GM21717 (cell line): ENCODE results near the gene TSPAN18.
A peak's percentile ranks its signal among the peaks of the same experiment; 100 is the strongest.

ENCODE experiments used
- ATAC-seq: cut with Tn5 transposase; IDR thresholded peaks from one replicate; pipeline ENCODE4 v1.9.1; 2021; ENCODE audit warnings: mild to moderate bottlenecking, moderate library complexity; ENCODE audit not compliant: unreplicated experiment

Gene TSPAN18

GRCh38 chr11:44934110-44934509 is 207.3 kb downstream of the TSPAN18 start:
- no peak for ATAC-seq

DNA sequence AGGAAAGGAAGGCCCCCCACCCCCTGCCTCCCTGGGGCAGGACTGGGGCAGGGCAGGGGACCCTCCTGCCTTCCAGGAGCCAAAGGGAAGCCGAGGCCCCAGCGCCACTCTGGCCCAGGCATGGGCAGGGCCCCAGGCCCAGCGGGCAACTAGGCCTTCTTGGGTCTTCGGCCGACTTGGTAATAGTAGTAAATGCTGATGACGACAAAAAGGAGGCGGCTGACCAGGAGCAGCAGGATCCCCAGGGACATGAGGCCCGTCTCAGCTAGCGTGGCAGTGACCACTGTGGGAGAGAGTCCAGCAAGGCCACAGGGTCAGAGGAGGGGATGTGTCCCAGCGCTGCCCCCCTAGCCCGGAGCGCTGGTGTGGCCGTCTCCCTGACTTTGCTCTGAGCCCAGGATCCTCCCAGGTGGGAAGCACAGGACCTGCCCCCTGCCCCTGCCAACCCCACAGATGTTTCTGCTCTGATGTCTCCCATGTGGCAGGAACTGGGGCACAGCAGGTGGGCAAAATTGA is 208.0 kb downstream of the TSPAN18 start:
- ATAC-seq = no peak

GRCh38 chr11:44936525-44936924 is 209.8 kb downstream of the TSPAN18 start:
- no peak for ATAC-seq

DNA sequence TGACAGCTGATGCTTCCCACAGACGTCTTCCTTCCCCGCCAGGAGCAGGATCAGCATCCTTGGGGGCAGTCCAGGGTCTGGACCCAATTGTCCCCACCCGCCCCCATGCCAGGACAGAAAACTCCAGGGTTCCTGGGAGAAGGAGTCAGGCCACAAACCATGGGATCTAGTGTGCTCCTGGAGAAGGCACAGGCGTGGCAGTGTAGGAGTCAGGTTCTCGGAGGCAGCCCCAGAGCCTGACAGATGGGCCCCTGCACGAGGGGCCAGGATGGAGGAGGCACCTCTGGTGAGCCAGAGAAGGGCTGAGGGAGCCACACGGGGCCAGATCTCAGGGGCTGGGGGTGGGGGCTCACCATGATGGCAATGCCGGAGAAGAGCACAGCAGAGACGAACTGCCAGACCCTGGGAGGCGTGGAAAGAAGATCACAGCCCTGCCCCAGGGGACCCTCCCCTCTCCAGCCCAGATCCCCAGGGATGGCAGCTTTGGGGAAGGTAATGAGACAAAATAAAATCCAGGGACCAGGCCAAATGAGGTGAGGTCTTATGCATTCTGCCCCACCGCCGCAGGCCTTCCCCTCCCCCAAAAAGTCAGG is 210.3 kb downstream of the TSPAN18 start:
- no peak for ATAC-seq

- no peak for ATAC-seq
These were observed 211.4 kb downstream of the TSPAN18 start for GRCh38 chr11:44938066-44938691.

GRCh38 chr11:44939673-44940395 is 213.1 kb downstream of the TSPAN18 start:
- no peak for ATAC-seq

DNA sequence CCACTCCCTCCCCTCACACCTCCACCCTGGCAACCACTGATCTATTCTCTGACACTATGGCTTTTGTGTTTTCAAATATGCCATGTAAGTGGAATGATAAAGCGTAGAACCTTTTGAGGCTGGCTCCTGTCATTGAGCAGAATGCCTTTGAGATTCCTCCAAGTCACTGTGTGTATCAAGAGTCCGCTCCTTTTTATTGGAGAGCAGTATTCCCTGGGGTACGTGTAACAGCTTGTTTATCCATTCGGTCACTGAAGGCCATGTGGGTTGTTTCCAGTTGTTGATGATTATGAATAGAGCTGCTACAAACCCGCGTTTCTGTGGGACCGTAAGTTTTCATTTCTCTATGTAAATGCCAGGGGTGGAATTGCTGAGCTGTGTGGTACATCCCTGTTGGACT is 213.6 kb downstream of the TSPAN18 start:
- no peak for ATAC-seq

- no peak for ATAC-seq
These were observed 214.1 kb downstream of the TSPAN18 start for GRCh38 chr11:44940835-44941234.

DNA sequence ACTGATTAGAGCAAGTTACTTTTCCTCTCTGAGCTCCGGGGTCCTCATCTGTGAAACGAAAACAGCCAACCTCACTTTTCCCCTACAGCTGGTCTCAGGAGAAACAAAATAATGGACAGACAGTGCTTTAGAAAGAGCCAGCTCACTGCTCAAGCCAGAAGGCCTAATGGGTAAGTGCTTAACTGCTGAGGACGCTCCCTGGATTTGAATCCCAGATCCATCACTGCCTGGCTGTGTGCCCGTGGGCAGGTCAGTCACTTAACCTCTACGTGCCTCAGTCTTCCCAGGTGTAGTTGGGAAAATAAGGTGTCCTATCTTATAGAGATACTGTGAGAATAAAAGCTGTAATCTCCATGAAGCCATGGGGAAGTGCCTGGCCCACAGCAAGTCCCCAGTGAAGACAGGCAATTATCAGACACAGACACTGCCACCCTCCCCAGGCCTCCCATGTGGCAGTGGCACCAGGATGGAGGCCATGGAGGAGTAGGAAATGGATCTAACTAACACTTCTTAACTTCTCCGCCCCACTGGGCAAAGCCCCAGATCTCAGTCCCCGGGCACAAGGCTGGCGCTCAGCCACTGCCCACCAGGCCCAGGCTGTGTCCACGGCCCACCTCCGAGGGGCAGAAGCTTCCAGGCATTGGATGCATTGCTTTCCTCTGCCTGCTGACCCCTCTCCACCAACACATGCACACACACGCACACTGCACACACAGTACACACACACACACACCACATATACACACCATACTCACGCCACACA is 214.7 kb downstream of the TSPAN18 start:
- ATAC-seq = no peak

- ATAC-seq = no peak
These were observed 215.5 kb downstream of the TSPAN18 start for GRCh38 chr11:44942029-44942955.

GRCh38 chr11:44943118-44943517 is 216.4 kb downstream of the TSPAN18 start:
- ATAC-seq = peak; percentile 53

- ATAC-seq = no peak
These were observed 216.9 kb downstream of the TSPAN18 start for GRCh38 chr11:44943696-44944095.

GRCh38 chr11:44944181-44944852 is 217.6 kb downstream of the TSPAN18 start:
- ATAC-seq = no peak

DNA sequence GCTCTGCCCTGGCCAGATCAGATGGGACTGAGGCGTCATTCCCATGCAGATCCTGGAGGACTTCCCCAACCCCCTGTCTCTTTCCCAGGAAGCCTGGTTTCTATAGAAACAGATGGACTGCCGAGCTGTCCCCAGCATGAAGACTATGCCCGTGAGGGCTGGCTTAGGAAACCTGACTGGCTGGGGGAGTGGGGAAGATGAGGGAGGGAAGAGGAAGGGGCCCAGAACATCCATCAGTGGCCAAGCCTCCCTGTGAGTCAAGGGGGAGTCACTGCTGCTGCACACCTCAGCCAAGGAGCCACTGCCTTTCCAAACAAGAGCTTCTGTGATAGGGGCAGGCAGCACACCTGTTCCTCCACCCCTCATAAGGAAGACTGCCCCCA is 218.1 kb downstream of the TSPAN18 start:
- no peak for ATAC-seq

GRCh38 chr11:44945666-44946065 is 218.9 kb downstream of the TSPAN18 start:
- ATAC-seq = no peak

GRCh38 chr11:44946263-44946662 is 219.5 kb downstream of the TSPAN18 start:
- no peak for ATAC-seq

DNA sequence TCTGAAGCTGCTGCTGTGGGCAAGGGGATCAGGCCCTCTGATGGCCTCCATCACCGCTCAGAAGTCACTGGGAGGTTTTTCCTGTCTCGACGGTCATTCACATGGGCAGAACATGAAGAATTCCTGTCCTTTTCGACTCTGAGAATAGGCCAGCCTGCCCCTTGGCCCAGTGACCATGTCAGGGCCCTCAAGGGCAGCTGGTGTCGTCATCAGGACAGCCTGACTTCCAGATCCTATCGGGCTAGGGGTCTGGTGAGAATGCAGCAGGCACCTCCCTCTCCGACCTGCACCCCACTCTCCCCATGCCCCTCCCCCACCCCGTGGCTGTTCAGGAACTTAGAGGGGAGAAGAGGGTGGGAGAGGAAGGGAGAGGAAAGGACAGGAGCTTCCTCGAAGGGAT is 220.4 kb downstream of the TSPAN18 start:
- ATAC-seq = no peak

DNA sequence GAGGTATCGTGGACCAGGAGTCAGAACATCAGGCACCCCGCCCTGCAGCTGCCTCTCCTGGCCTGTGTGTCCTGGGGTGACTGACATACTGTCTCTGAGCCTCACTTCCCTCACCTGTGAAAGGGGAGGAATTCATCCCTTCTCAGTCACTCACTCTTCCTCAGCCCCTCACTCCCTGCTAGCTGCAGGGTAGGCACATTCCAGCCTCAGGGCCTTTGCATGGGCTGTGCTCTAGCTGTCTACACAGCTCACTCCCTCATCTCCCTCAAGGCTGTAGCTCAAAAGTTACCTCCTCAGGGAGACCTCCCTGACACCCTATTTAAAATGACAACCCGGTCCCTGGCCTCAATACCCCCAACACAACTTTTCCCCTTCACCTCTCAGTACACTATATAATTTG is 221.4 kb downstream of the TSPAN18 start:
- no peak for ATAC-seq

- ATAC-seq = no peak
These were observed 222.6 kb downstream of the TSPAN18 start for GRCh38 chr11:44949160-44950030.
